Activated CD8-positive, alpha-beta memory T cell treated with anti-CD3 and anti-CD28 coated beads for 36 hours (primary cell): Measurements from ENCODE around the gene SDK1. TPM values are rescaled to one million over a fixed set of nuclear protein-coding genes. Genes with fewer than 3 reads are reported as not detected.

Experiments
- CTCF ChIA-PET: fragments of 350-600 bp; sonication (Branson Sonifier 250); formaldehyde crosslinking; loops from one replicate; lab custom pipeline; 2021; ENCODE audit warnings: antibody characterized with exemption; lab: Charles Lee
- POLR2A ChIA-PET: fragments of 350-600 bp; sonication (Branson Sonifier 250); formaldehyde crosslinking; loops from one replicate; lab custom pipeline; 2021; ENCODE audit warnings: antibody characterized with exemption; lab: Charles Lee
- total RNA-seq, 2 experiments: library from RNA; stranded (reverse); gene quantifications; one replicate each; pipeline ENCODE4 v1.2.3, GENCODE V29; 2021

Gene SDK1
- total RNA-seq, 2 experiments from 2014 or later: 0.15 to 0.50 TPM

- ChIA-PET POLR2A (no interaction called here), CTCF (no interaction called here)
These were observed 873.4 kb downstream of the SDK1 start for GRCh38 chr7:4174451-4174850.

- POLR2A ChIA-PET: no interaction called here
- CTCF ChIA-PET: no interaction called here
These were observed 873.8 kb downstream of the SDK1 start for GRCh38 chr7:4174884-4175283.

- ChIA-PET POLR2A (no interaction called here), CTCF (no interaction called here)
These were observed 874.4 kb downstream of the SDK1 start for GRCh38 chr7:4175346-4175973.

GRCh38 chr7:4177001-4177400 lies 875.9 kb downstream of the SDK1 start:
- ChIA-PET POLR2A (no interaction called here), CTCF (no interaction called here)

GRCh38 chr7:4178416-4178815 lies 877.4 kb downstream of the SDK1 start:
- CTCF ChIA-PET: no interaction called here
- POLR2A ChIA-PET: no interaction called here

- ChIA-PET POLR2A (no interaction called here), CTCF (no interaction called here)
These were observed 878.0 kb downstream of the SDK1 start for GRCh38 chr7:4178916-4179687.

GRCh38 chr7:4179688-4180380 lies 878.8 kb downstream of the SDK1 start:
- POLR2A ChIA-PET: no interaction called here
- CTCF ChIA-PET: no interaction called here

GRCh38 chr7:4181446-4181845 lies 880.4 kb downstream of the SDK1 start:
- POLR2A ChIA-PET: no interaction called here

GRCh38 chr7:4182605-4183300 lies 881.7 kb downstream of the SDK1 start:
- POLR2A ChIA-PET: no interaction called here
- CTCF ChIA-PET: no interaction called here

More at GRCh38 chr7:4181446-4181845, 880.4 kb downstream of the SDK1 start:
- CTCF ChIA-PET: no interaction called here

- CTCF ChIA-PET: no interaction called here
- POLR2A ChIA-PET: no interaction called here
These were observed 883.6 kb downstream of the SDK1 start for GRCh38 chr7:4184653-4185052.

- ChIA-PET CTCF (no interaction called here), POLR2A (no interaction called here)
These were observed 884.1 kb downstream of the SDK1 start for GRCh38 chr7:4185136-4185535.

GRCh38 chr7:4185721-4186512 lies 884.9 kb downstream of the SDK1 start:
- ChIA-PET CTCF (no interaction called here), POLR2A (no interaction called here)

- ChIA-PET CTCF (no interaction called here), POLR2A (no interaction called here)
These were observed 885.4 kb downstream of the SDK1 start for GRCh38 chr7:4186513-4186780.

- CTCF ChIA-PET: no interaction called here
- POLR2A ChIA-PET: no interaction called here
These were observed 887.6 kb downstream of the SDK1 start for GRCh38 chr7:4188651-4189050.

GRCh38 chr7:4189131-4189570 lies 888.1 kb downstream of the SDK1 start:
- CTCF ChIA-PET: no interaction called here
- POLR2A ChIA-PET: no interaction called here

GRCh38 chr7:4190010-4190981 lies 889.2 kb downstream of the SDK1 start:
- ChIA-PET POLR2A (no interaction called here), CTCF (no interaction called here)

GRCh38 chr7:4191046-4191445 lies 890.0 kb downstream of the SDK1 start:
- CTCF ChIA-PET: no interaction called here
- POLR2A ChIA-PET: no interaction called here

GRCh38 chr7:4191525-4191924 lies 890.5 kb downstream of the SDK1 start:
- ChIA-PET CTCF (no interaction called here), POLR2A (no interaction called here)
